ENCODE data around the gene NBPF3.

The NBPF3 gene

GRCh38 chr1:21520899-21521716, 81.2 kb downstream of the NBPF3 start:
- DNase-seq, result no peak

- no peak for DNase-seq
Measured at GRCh38 chr1:21521717-21522060, 81.8 kb downstream of the NBPF3 start.

DNA sequence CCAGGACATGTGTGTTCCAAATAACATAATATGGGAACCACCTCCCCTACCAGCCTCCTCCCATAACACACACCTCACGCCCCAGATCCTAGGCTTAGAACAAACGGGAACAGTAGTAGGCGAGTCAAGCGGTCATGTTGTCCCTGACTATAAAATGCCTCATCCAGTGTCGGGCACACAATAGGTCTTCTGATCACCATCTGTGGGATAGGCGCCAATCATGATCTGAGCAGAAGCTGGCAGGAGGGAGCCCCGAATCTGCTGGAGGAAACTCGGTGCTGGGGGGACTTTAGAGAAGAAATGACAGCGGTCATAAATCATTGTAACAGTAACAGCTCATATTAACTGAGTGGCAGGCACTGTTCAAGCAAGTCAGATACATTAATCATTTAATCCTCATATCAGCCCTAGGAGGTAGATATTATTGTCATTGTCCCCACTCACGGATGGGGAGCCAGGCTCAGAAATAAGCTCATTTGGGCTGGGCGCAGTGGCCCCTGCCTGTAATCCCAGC, 82.6 kb downstream of the NBPF3 start:
- DNase-seq, result no peak

DNA sequence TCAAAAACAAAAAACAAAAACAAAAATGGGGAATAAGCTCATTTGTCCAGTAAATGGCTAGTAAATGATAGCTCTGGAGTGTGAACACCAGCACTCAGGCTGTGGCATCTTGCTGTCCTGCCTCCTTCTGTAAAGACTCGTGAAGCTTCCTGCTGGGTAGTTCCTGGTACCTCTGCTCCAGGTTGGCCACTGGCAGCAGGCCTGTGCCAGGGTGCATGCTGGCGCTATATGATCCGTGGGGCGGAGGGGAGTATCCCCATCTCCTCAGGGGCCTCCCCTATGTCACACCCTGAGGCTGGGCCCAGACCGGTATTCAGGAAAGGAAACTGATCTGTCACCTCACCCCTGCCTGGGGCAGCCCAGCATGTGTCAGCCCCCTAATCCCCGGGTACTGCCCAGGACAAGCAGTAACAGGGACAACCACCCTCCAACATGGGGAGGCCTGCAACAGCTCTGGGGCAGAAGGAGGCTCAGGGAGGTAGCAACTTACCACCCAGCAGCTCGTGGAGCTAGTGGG, 83.4 kb downstream of the NBPF3 start:
- DNase-seq, result no peak

DNA sequence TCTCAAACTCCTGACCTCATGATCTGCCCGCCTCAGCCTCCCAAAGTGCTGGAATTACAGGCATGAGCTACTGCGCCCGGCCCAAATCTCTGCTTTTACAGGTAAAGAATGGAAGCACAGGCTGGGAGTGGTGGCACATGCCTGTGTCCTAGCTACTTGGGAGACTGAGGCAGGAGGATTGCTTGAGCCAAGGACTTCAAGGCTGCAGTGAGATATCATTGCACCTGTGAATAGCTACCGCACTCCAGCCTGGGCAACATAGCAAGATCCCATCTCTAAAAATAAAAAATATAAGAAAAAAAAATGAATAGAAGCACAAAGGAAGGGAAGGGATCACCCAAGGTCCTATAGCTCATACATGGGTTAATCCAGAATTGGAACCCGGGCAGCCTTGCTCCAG, 84.3 kb downstream of the NBPF3 start:
- DNase-seq, result no peak

DNA sequence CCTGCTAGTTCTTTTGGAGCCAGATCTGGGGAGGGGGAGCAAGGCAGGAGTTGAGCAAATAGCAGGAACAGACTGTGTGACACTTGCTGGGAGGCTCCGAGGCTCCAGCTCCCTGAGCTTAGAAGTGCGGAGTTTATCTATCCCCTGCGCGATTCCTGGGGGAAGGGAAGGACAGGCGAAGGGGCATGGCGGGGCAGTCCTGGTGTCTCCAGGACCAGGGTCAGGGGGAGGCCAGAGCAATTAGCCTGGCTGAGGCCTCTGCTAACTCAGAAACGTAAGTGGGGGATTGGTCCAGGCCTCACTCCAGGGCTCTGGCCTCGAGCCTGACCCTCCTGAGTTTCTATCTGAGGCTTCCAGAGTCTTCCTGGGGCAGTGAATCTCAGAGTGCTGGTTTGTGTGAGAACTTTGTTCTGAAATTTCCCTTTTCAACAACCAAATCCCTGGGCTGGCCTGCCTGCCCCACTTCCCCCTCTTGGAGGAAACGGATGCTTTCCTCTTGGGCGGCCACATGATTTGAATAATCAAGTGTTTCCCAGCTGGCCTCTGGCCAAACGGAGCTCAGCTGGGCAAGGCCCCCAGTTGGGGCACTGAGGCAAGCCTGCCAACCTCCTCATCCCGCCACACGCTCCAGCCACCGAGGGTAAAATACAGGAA, 84.9 kb downstream of the NBPF3 start:
- DNase-seq, result no peak

DNA sequence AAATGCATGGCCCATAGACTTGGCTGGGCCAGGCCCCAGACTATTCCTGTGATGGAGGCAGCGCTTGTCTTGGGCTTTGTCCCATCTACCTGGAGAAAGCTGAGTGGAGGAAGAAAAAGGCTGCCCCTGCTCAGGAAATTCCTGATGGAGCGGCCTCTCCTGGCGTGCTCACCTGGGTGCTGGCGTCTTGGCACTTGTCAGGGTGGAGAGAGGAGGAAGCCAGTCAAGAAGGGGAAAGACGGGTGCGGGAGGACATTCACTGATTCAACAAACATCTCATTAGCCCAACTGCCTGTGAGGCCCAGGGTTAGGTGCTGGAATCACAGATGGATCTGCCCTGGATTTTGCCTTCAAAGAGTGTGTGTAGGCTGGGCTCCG, 85.4 kb downstream of the NBPF3 start:
- DNase-seq, result no peak

- DNase-seq, result no peak
Measured at GRCh38 chr1:21526441-21526840, 86.5 kb downstream of the NBPF3 start.

DNA sequence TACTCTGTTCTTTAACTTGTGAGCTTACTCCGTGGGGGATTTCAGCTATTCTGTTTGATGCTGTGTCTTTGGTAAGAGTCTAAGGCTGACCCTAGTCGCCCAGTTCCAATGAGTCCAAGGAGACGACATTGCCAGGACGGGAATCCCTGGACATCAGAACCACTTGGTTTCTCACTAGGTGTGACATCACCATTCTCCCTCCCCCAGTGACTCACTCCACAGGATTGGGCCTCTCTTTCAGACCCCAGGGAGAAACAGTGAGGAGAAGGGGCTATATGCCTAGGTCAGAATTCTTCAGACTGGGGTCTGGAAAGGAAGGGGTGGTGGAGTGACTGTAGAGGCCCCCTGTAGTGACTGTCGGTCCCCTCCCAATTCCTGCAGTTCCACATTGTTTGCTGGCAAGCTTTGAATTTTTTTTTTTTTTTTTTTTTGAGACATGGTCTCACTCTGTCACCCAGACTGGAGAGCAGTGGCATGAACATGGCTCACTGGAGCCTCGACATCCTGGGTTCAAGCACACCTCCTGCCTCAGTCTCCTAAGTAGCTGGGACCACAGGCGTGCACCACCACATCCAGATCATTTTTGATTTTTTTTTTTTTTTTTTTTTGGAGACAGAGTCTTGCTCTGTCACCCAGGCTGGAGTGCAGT, 90.6 kb downstream of the NBPF3 start:
- DNase-seq, result no peak

- no peak for DNase-seq
Measured at GRCh38 chr1:21531241-21531640, 91.3 kb downstream of the NBPF3 start.

DNA sequence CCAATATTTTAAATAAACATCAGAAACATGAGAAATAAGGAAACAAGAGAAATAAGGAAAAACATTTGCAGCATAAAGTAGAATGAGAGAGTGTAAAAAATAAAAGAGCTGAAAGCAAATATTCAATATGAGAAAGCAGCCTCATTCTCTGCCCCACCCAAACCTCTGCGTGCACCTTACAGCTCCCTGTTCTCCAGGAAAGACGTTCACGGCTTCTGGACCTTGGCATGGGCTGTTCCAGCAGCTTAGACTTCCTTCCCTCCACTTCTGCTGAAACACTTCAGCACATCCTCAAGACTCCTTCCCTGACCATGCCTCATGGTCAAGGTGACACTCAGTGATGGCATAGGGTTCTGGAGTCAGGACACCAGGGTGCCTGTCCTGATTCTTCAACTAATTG, 92.6 kb downstream of the NBPF3 start:
- no peak for DNase-seq

- DNase-seq, result no peak
Measured at GRCh38 chr1:21532992-21533534, 93.1 kb downstream of the NBPF3 start.

DNA sequence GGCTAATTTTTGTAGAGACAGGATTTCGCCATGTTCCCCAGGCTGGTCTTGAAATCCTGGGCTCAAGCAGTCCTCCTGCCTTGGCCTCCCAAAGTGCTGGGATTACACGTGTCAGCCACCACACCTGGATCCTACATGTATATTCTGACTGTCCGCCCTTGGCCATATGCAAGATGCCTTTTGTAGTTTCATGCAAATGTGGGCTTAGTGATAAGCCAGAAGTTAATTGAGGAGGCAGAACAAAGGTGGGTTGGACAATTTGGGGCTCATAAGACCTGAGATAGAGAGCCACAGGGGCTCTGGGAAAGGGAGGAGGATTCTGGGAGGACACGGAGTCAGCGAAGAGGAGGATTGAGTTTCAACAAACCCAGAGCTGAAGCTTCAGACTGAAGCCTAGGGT, 94.2 kb downstream of the NBPF3 start:
- no peak for DNase-seq
